HG03439 (cell line): ENCODE data around the gene LHX3.

ENCODE experiments used
- ATAC-seq: cut with Tn5 transposase; IDR thresholded peaks from one replicate; pipeline ENCODE4 v1.9.1; 2021; ENCODE audit warnings: mild to moderate bottlenecking, moderate library complexity; ENCODE audit not compliant: unreplicated experiment

LHX3 gene

DNA sequence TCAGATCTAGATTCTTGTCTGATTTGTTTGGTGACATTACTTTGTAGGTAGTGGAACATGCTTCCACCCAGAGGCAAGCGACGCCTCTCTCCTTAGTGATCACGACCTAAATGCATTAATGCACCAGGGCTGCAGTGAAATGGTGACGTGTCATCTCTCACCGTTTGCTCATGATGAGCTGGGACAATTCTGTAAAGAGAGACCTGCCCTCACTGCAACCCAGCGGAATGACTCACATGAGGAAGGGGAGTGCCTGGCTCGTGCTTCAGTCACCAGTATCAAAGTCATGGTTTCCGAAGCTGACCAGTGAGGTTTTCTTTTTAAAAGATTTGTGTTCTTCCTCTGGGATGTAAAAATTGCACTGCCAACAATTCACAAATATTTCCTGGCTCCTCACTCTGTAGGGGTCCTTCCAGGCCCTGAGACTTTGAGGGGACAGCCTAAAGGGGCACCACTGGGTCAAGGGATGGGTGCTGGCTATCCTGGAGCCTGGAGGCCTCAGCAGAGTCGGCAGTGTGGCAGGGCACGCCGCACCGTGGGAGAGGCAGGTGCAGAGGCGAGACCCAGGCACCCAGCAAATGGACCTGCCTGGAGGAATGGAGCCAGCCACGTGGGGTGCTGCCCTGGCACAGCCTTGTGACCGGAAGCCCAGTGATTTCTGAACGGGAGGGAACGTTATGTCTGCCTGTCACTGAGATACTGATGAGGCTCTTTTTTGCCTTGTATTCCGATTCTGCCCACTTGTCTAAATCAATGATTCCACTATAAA lies 23.4 kb upstream of the LHX3 start:
- no peak for ATAC-seq

DNA sequence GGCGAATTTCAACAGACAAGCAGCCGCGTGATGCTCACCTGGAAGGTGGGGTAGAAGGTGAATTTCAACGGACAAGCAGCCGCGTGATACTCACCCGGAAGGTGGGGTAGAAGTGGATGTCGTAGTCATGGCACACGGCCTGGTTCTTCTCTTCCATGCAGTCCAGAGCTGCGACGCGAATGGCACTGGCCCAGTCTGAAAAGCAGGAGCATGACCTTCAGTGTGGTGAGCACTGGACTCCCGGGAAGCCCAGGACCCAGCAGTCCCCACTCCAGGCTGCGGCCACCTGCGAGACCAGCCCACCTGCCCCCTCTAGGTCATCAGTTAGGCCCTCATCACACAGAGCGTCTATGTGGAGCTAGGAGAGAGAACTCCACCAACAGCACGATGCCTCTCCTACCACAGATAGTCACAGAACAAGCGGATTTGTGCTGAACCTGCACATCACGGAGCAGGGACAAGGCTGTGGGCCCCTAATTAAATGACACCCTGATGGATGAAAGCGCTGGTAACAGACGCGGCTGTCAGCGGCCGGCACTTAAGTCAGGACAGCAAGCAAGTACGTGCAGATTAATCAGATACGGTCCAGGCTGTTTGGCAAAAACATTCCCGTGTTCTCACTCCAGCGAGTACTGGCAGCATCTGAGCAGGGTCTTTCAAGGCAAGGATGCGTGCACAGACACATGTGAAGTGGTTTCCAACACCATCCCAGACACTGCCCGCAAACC lies 21.9 kb upstream of the LHX3 start:
- ATAC-seq = no peak

DNA sequence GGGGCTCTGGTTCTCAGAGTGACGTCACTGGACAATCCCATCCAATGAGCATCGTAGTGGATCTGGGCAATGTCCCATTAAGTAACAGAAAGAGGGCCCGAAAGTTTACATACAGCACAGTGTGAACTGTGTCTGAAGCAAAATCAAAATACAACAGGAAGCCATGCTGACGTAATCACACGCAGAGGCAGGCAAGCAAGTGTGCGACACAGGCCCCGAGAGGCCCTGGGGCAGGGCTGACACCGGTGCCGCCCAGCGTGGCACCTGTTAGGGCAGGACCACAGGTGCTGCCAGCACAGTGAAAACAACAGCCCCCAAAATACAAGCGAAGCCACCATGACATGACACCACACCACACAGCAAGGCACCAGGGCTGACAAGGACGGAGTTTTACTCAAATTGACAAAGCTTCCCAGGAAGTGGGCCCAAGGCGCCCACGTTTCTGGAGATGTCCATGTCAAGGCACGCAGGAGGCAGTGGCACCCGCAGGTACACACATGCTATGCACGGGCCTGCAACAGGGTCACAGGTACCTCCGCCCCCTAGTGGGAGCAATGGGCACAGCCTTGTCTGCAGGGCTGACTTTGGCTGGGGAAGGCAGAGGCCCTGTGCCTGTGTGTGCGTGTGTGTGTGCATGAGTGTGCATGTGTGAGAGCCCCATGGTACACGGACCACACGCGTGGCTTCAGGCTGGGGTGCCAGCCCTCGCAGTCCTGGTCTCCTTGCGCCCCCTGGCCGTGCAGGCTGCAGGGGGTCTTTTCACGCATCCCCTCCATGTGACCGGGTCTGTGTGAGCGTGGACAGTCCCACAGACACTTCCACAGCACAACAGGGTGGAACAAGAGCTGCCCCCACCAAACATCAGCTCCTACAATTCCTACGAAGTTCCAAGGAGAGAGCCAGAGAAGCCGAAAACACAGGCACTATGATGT lies 21.1 kb upstream of the LHX3 start:
- ATAC-seq = peak; percentile 49

DNA sequence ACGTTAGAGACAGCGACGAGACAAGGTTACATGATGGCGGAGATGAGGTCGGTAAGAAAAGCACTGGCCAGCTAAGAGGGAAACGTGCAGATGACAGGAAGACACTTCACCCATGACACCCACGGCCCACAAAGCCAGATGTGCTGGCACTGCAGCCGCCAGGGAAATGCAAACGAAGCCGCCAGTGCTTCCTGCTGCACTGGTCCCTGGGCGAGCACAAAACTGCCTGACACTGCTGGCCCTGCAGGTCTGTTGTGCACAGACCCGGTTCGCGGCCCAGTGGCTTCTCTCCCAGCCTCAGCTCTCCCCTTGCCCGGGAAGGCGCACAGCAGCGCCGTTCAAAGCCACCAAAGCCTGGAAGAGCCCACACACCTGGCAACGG lies 20.4 kb upstream of the LHX3 start:
- peak; percentile 41 for ATAC-seq

DNA sequence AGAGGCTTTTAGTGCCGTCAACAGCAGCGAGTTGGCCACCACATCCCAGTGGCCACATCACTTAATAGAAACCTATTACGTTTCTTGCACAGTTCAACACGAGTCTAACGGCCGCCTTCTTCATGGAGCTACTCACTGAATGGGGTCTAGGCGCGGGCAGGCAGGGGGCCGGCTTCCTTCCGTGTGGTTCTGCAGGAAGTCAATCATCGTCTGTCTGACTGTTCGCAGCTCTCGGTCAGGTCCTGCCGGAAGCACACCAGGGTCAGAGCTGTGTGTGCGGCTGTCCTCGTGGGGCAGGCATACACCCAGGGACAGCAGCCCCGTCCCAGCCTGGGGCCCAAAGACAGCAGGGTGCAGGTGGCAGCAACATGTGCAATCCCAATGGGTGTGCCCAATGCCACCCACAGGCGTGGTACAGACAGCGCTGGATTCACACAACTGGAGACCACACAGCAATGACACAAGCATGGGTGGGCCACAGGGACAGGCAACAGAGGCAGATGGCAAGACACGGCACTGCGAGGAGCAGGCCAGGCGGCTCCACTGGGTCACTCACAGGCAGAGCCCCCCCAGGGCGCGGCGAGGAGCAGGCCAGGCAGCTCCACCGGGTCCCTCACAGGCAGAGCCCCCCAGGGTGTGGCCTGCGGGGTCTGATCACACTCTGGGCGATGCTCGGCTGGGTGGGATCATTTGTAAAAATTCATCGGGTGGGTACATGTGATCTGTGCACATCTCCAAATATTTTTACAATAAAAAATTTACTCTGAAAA lies 19.1 kb upstream of the LHX3 start:
- ATAC-seq = no peak

DNA sequence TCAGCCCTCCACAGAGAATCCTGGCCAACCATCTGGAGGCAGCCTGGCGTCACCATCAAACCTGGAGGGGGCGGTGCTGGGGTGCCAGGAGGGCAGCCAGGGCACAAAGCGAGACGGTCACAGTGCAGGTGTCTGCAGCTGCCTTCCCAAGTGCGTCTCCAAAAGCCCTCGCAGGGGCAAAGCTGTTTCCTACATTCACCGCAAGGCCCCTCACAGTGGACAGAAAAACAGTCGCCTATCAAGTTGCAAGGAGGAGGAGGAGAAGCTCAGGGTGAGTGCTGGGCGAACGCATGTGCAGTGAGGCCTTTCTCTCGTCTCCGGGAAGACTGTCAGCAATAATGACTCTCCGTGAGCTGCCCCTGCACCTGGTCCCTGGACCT lies 18.0 kb upstream of the LHX3 start:
- ATAC-seq = no peak

DNA sequence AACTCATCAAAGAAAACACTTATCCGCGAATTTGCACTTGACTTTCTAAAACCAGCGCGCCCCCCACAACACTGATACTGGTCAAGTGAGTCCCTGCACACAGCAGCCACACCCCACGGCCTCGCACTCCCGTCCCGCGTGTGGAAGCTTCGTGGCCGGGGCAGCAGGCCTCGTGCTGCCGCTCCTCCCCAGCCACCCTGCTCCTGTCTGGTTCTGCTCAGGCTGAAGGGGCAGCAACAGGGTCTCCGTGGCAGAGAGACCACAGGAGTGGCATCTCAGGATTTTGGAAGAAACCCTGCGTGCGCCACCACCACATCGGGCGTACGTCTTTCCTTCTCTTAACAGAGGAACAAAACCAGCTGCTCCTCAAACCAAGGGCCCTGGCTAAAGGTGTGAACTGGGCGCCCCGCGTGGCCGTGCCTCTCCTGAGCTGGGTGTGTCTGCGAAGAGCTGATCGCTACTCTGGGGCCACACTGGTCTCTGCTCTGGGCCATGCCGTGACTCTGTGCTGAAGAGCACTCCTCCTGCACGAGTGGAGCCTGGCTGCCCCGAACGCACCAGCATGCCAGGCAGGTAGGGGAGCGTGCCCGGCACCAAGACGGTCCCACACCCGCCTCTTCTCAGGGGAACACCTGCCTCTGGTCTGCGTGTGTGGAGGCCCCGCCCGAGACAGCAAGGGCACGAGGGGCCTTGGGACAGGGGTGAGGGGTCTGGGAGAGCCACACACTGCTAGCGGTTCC lies 17.4 kb upstream of the LHX3 start:
- ATAC-seq = no peak

DNA sequence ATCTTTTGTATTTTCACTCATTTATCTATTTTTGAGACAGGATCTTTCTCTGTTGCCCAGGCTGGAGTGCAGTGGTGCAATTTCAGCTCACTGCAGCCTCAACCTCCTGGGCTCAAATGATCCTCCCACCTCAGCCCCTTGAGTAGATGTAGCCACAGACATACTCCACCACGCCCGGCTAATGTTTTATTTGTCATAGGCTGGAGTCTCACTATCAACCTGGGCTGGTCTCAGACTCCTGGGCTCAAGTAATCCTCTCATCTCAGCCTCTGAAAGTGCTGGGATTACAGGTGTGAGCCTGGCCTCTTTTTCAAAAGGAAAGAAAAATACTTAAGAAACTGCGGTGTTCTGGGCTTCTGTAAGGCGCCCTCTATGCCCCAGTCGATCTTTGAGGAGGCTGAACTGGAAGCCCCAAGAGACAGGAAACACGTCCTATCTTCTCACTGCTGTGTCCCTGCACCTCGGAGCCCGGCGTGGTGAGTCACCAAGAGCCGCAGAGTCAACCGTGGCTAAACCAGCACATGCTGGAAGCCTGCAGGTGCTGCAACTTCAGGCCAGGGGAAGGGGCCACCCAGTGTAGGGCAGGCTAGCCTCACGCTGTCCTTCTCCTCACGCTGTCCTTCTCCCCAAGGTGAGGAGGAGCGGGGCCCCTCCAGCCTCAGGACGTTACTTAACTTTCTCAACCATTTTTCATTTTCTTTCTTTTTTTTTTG lies 15.2 kb upstream of the LHX3 start:
- no peak for ATAC-seq

DNA sequence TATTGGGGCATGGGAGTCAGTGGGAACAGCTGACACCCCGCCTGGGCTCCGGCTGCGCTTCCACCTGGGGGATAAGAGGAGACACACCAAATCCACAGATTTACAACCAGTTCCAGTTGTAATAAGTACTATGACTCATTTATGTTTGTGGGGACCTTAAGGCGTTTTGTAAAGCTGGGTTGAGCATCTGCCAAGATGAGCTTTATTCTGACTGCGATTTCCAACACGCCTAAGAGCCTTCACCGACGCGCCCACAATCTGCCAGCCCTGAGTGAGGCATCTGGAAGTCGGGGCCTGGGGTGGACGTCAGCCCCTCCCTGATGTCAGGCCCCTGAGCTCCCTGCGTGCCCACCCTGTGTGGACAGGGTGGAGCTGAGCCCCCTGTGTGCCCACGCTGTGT lies 14.3 kb upstream of the LHX3 start:
- ATAC-seq = no peak

DNA sequence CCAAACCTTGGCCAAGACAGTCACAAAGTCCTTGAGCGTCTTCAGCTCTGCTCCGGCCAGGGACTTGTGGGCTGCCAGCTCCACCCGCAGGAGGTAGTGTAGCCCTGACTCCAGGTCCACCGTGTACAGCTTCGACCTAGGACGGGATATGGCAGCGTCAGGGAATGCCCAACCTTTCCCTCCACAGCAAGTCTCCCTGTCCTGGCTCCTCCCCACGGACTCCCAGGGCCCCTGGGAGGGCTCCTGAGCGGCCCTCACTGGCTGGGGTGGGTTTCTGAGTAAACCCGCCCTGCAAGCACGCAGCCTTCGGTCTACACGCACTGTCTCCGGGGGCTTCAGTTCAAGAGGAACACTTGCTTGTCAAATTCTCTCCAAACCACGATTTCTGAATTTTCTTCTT lies 13.7 kb upstream of the LHX3 start:
- no peak for ATAC-seq

DNA sequence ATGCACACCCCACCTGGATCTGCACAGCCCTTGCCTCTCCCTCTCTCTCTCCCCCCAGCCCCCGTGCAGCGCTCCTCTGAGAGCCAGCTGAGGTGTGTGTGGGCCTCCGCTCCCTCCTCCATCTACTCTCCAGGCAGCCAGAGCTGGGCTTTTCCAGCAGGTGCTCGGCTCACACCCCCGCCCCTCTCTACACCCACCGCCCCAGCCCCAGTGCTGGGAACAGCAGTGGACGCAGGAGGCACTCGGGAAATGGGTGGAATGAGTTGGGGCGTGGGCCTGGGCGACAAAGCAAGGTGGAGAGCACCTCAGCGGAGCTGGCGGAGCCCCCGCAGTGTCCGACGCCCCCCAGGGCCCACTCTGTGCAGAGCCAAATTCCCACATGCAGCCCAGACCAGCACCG lies 13.3 kb upstream of the LHX3 start:
- no peak for ATAC-seq

DNA sequence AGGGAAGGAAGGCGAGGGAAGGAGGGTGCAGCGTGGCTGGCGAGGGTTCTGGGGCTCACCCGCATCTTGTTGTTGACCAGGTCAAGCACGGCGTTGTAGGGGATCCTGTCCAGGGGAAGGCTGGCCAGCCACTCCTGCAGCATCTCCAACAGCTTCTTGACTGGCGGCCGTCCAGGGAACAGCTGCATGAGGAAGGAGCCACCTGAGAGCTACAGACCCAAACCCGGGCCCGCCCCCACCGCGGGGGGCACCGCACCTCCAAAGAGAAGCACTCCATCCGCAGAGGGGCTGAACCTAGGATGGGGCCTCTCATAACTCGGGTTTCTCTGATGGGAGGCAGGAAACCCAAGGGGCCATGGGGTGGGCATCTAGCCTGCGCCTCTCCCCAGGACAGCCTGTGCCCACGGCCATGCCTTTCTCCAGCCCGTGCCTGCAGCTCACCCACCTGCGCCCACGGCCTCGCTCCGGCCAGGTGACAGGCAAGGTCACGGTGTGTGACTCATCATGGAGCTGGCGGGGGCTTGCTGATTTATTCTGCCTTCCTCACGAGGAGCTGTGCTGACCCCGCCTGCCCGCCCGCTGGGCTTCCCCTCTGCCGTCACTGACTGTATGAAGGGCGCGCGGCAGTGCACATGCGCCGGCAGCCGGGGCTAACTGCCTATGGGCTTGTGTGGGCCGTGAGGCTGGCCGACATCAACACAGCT lies 11.8 kb upstream of the LHX3 start:
- ATAC-seq = no peak

DNA sequence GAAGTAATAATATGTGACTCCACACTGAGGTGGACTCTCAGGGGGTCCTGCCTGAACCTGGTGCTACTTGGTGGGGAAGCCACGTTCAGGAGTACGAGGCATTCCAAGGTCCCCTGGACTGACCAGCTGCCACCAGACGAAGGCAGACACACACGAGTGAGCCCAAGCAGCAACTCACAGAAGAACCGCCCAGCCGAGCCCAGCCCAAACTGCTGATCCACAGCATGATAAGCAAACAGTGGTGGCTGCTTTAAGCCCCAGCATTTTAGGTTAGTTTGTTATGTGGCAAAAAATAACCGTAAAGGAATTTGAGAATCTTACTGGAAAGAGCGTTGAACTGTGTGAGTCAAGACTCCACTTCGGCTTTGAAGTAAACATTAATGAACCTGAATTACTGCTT lies 8.8 kb upstream of the LHX3 start:
- no peak for ATAC-seq

DNA sequence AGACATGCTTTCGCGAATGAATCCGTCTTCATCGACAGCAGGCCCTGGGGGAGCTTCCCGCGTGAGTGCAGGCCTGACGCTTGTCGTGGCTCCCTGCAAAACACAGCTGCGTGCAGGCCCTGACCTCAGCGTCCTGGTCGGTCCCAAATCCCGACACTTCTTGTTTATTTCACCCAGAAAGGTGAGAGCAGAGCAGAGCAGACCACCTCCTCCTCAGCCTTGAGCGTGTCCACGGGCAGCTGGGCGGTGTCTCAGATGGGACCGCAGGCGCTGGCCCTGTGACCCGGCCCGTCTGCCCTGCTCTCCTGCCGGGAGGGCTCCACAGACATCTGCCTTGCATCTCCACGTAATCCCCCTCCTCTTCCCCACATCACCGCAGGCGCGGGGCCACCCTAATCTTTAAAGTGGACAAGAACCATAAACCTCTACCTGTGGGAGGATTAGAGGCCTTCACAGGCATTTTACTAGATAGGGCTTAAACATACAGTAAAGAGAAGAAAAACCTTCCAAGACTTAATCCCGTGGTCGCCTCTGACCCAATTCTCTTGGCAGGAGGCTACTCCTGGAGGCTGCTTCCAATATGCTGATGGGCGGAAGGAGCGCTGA lies 7.5 kb upstream of the LHX3 start:
- no peak for ATAC-seq

DNA sequence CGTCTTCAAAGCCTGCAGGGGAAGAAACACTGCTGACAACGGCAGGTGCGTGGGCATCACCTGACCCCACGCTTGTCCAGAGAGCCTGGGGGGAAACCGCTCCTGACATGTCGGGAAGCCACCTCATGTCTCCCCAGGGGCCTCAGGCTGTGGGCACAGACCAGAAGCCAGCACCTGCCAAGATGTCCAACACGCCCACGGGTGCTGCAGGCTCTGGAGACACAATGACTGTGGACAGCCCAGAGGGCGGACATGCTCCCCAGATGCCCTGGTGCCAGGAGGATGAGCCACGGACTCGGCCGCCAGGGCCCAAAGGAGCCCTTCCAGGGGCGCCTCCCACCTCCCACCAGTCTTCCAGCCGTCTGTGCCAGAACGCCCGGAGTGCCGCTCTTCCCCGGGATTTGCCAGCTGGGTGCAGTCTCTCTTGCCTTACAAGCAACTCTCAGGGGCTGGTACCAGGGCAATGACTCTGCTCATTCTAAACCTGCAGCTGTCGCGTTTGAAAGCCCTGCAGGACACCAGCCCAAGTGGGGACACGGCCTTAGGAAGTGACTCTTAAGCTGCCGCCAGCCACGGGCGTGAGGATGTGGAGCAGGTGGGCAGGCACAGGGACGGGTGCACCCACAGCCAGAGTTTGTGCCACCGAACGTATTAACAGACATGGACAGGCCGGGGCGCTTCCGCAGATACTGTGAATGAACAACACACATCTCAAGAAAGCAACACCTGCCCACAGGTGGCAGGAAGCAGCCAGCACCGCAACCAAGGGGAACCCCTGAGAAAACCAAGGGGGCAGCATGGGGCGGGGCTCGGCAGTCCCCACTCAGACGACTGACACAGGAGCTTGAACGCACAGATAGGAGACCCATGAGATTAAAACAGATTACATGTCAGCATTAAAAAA lies 6.8 kb upstream of the LHX3 start:
- no peak for ATAC-seq

DNA sequence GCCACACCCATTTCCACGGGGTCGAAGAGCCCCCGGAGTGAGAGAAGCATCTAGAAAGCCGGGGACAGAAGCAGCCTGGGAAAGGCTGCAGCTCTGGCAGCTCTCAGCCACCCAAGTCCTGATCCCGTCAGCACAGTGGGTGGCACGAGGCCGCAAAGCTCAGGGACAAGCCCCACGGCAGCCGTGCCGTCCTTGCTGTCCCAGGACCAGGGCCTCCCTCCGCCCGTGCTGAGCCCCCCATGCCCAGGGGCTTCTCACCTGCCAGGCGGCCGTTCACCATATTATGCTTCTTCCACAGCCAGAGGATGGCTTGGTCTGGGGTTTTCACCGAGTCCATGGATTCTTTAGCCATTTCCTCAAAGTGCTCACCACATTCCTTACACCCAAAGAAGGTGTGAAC lies 6.1 kb upstream of the LHX3 start:
- ATAC-seq = no peak

DNA sequence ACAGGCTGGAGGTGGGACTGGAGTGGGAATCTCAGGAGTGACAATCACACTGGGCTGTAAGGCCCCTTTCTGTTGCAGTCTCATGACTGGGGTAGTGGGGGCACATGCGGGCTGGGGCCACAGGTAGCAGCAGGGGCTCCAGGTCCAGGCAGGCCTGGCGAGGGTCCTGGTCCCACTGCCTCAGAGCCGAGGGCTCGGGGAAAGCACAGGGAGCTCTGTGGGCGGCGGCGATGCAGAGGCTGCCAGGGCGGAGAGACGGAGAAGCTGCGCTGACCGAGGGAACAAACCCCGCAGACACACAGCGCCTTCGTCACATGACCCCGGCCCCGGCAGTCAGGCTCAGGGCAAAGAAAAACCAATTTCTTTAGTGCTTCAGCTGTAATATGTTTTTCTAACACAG lies 5.3 kb upstream of the LHX3 start:
- ATAC-seq = no peak

DNA sequence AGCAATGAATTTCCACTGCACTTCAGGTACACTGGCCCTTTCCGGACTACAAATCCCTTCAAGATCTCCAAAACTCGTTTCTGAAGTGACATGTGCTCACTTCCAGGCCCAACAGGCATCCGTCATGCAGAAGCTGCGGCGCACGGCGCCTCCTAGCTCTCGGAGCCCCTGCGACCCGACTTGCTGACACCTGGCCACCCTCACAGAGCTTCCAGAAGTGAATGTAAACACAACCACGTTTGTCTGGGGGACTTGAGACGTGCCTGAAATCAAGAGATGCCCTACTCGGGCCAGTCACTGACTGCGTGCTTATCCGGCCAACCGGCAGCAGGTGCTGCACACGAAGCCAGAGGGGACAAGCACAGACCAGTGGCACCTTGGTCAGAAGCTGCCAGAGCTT lies 4.9 kb upstream of the LHX3 start:
- ATAC-seq = no peak
